Prostate gland (tissue), 2 donors: ENCODE results near the gene NMNAT3. TPM values are rescaled to one million over a fixed set of nuclear protein-coding genes. Genes with fewer than 3 reads are reported as not detected.

Experiments
- DNase-seq: peaks from one replicate; pipeline ENCODE4 v3.0.0-alpha.2; 2019; ENCODE audit warnings: low spot score
- H3K27ac ChIP-seq, 2 donors: fragments of 200-600 bp; sonication (generic); 2 replicates each; pipeline ENCODE4 v1.5.1; 2017 to 2019
- H3K27me3 ChIP-seq: fragments of 200-600 bp; sonication (generic); replicated peaks from 2 replicates; pipeline ENCODE4 v1.5.1; 2019; ENCODE audit not compliant: insufficient read depth
- H3K36me3 ChIP-seq, 2 donors: fragments of 200-600 bp; sonication (generic); 1 replicate in 1 of 2; 2 replicates in 1 of 2; pipeline versions ENCODE4 v1.5.1 to v1.8.1; 2017 to 2019
- H3K4me1 ChIP-seq: fragments of 200-600 bp; sonication (generic); replicated peaks from 2 replicates; pipeline ENCODE4 v1.5.1; 2019
- H3K4me3 ChIP-seq, 2 donors: fragments of 200-600 bp; sonication (generic); 2 replicates each; pipeline ENCODE4 v1.5.1; 2017 to 2019
- H3K9me3 ChIP-seq: fragments of 200-600 bp; sonication (generic); 2 replicates; pipeline ENCODE4 v1.5.1; 2017
- POLR2A ChIP-seq: fragments of 450-650 bp; IDR thresholded peaks from one replicate; pipeline ENCODE4 v1.6.1; 2016; ENCODE audit warnings: antibody characterized with exemption, mild to moderate bottlenecking
- POLR2AphosphoS5 ChIP-seq: sonication (generic); formaldehyde crosslinking; IDR thresholded peaks from one replicate; pipeline ENCODE4 v1.6.1; 2017; ENCODE audit warnings: antibody characterized with exemption
- WGBS: methylation state at CpG from one replicate; pipeline ENCODE4 v1.1.5; 2018; 5-methylcytosine and 5-hydroxymethylcytosine counted together
- intact Hi-C: fragments of 100-400 bp; cut with DNase I; formaldehyde crosslinking; loops from one replicate; pipeline ENCODE4 v1.14.2; 2022
- total RNA-seq, 2 donors: library from RNA; depleted of rRNA; stranded (reverse); fragments of >200 nt; gene quantifications; one replicate each; pipeline ENCODE4 v1.1.0, GENCODE V29; 2016
- TF ChIP-seq, protein P1 (sequence below), 4 experiments: fragments of 200-600 bp in 2 of 4; fragments of 450-650 bp in 2 of 4; sonication (generic) in 2 of 4; IDR thresholded peaks; 1 replicate in 3 of 4; 2 replicates in 1 of 4; pipeline ENCODE4 v1.5.1; 2016 to 2019; ENCODE audit warnings: antibody characterized with exemption in 4 of 4, mild to moderate bottlenecking in 2 of 4, moderate library complexity in 2 of 4

NMNAT3 gene
- total RNA-seq, 2 donors from 2014 or later = 11.9 to 15.6 TPM

DNA sequence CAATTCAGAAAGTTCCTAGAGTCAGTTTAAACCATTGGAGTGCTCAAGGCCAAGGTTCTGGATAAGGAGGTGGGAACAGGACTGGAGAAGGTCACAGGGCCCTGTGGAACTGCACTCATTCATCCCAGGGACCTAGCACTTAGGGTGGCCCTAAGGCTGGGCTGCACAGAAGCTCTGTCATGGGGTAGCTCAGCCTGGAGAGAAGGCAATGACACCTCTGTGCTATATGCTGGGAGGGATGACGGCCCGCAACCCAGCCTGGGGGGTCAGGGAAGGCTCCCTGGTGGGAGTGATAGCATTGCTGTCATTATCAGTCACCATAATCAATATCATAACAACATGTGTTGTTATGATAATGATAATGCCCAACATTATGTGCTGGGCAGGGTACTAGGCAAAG lies 151.6 kb downstream of the NMNAT3 start:
- intact Hi-C loops = no loop called here
- no peaks in the 10 kb centered on the region for H3K36me3 ChIP-seq
- H3K27me3 ChIP-seq = no peaks in the 10 kb centered on the region
- TF ChIP-seq POLR2AphosphoS5 (no peak), POLR2A (no peak)
- TF ChIP-seq, protein P1, sequence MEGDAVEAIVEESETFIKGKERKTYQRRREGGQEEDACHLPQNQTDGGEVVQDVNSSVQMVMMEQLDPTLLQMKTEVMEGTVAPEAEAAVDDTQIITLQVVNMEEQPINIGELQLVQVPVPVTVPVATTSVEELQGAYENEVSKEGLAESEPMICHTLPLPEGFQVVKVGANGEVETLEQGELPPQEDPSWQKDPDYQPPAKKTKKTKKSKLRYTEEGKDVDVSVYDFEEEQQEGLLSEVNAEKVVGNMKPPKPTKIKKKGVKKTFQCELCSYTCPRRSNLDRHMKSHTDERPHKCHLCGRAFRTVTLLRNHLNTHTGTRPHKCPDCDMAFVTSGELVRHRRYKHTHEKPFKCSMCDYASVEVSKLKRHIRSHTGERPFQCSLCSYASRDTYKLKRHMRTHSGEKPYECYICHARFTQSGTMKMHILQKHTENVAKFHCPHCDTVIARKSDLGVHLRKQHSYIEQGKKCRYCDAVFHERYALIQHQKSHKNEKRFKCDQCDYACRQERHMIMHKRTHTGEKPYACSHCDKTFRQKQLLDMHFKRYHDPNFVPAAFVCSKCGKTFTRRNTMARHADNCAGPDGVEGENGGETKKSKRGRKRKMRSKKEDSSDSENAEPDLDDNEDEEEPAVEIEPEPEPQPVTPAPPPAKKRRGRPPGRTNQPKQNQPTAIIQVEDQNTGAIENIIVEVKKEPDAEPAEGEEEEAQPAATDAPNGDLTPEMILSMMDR (IDR thresholded peaks at IDR 0.05) = no peak
- H3K4me1 ChIP-seq = no peaks in the 10 kb centered on the region
- no peak for DNase-seq
- no peak overlapping the region for H3K27ac ChIP-seq
- H3K4me3 ChIP-seq = no peak overlapping the region
- 100% methylated on average over 2 of the region's 2 CpGs for WGBS
- no peaks in the 10 kb centered on the region for H3K9me3 ChIP-seq

DNA sequence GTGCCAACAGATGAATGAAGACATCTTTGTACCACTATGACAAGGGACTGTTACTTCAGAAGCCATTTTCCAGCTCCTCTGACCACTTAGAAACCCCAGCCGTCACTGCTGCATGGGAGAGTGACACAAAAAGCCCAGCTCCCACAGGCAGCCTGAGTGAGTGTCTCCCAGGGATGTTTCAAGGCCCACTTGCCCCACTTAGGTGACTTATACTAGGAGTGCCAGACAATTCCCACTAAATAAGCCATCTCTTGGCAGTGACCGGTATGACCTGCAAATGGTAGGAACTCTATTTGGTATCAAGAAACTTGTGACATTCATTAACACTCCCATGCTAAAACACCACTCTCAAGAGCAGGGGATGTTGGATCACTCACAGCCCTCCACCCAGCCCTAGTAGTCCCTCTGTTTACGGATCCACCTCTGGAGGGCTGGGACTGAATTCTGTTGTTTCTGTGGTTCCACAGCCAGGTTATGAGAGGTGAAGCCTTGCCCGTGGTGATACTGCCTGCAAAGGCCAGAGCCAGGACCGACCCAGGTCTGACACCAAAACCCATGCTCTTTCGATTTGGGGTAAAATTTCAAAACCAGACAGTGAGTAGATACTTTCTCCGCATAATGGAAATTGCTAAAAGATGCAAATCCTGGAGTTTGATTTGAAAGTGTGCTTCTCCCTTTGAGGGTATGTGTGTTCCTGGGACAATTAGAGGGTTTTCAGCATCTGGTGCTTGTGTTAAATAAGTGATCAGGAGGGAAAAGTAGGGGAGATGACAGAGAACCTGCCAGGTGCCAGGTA lies 152.7 kb downstream of the NMNAT3 start:
- 95% methylated on average over 7 of the region's 7 CpGs for WGBS
- Histone ChIP-seq H3K4me1 (no peaks in the 10 kb centered on the region), H3K27ac (no peak overlapping the region), H3K27me3 (no peaks in the 10 kb centered on the region), H3K4me3 (no peak overlapping the region), H3K9me3 (no peaks in the 10 kb centered on the region), H3K36me3 (no peaks in the 10 kb centered on the region)
- intact Hi-C loops = no loop called here
- no peak for DNase-seq
- TF ChIP-seq, protein P1 (IDR thresholded peaks at IDR 0.05) = no peak
- no peak for TF ChIP-seq POLR2A
- no peak for TF ChIP-seq POLR2AphosphoS5

DNA sequence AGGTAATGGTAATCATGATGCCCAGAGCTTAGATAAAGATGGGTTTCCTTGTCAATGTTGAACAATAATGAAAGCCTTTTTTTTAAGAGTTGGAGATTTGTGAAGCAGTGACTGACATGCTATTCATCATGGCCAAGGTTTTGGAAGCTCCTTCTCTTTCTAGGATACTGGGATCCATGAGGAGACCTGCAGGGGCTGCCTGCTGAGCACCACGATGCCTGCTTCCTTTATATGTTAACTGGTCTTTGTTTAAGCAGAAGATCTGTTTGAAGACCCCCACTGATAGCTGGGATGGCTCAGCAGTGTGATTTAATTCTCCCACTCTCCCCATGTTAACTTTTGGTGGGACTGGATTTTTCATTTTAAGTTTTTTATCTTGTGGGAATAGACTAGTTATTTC lies 154.1 kb downstream of the NMNAT3 start:
- Histone ChIP-seq H3K9me3 (no peaks in the 10 kb centered on the region), H3K27ac (no peak overlapping the region), H3K36me3 (no peaks in the 10 kb centered on the region), H3K4me1 (no peaks in the 10 kb centered on the region), H3K4me3 (no peak overlapping the region), H3K27me3 (no peaks in the 10 kb centered on the region)
- TF ChIP-seq POLR2A (no peak), POLR2AphosphoS5 (no peak)
- TF ChIP-seq, protein P1 (IDR thresholded peaks at IDR 0.05) = no peak
- 82% methylated on average over 1 of the region's 1 CpG for WGBS
- no peak for DNase-seq
- intact Hi-C loops = no loop called here

DNA sequence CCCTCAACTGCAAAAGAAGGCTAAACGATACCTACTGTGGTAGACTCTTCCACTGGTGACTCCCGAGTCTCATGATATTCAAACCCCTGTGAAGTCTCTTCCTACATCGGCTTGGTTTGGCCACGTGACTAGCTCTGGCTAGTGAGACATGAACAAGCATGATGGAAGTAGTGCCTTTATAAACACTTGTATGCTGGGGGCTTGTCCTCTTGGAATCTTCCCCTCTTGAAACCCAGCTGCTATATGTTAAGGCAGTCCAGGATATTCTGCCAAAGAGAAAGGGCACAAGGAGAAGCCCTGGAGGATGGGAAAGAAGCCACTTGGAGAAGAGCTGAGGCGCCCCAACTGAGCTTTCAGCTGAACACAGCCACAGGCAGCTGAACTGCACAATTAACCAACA lies 154.6 kb downstream of the NMNAT3 start:
- no peak for TF ChIP-seq POLR2A
- Histone ChIP-seq H3K36me3 (no peaks in the 10 kb centered on the region), H3K27me3 (no peaks in the 10 kb centered on the region), H3K4me3 (no peak overlapping the region), H3K4me1 (no peaks in the 10 kb centered on the region), H3K9me3 (no peaks in the 10 kb centered on the region), H3K27ac (no peak overlapping the region)
- DNase-seq = no peak
- intact Hi-C loops = no loop called here
- 94% methylated on average over 5 of the region's 5 CpGs for WGBS

DNA sequence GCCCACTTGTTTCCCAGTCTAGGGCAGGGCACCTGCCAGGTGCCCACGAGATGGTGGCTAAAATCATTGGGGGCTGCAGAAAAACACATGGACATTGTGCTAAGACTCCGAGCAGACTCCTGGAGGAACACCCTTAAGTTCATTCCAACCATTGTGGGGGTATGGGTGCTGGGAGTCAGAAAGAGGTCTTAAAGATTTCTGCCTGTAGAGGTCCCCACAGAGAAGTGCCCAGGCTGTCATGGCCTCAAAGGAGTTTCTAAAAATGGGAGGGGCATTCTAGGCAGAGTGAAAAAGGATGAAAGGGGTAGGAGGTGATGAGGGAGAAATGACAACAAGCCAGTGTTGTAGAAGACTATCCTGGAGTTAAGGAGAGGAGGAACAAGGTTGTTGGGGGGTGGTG lies 155.4 kb downstream of the NMNAT3 start:
- 75% methylated on average over 2 of the region's 2 CpGs for WGBS
- H3K36me3 ChIP-seq = no peaks in the 10 kb centered on the region
- H3K4me3 ChIP-seq = no peak overlapping the region
- TF ChIP-seq POLR2AphosphoS5 = no peak
- TF ChIP-seq, protein P1 (IDR thresholded peaks at IDR 0.05) = no peak
- TF ChIP-seq POLR2A = no peak
- H3K27me3 ChIP-seq = no peaks in the 10 kb centered on the region
- intact Hi-C loops = no loop called here
- no peak overlapping the region for H3K27ac ChIP-seq
- no peaks in the 10 kb centered on the region for H3K4me1 ChIP-seq
- no peak for DNase-seq
- H3K9me3 ChIP-seq = no peaks in the 10 kb centered on the region
